Suprapubic skin (tissue), 4 donors: ENCODE results near the gene FAM72A. TPM values are rescaled to one million over a fixed set of nuclear protein-coding genes. Genes with fewer than 3 reads are reported as not detected.
"Not testable (repeated sequence)": the region's sequence is repeated elsewhere in the genome, so short reads cannot be mapped to it uniquely, and the experiment has no call there.

Source experiments
- DNase-seq, 2 donors: peaks; one replicate each; pipeline ENCODE4 v3.0.0-alpha.2; 2019; ENCODE audit warnings: low spot score in 2 of 2
- H3K27ac ChIP-seq: fragments of 200-600 bp; sonication (generic); one replicate; pipeline ENCODE4 v1.5.1; 2019
- H3K27me3 ChIP-seq: fragments of 200-600 bp; sonication (generic); one replicate; pipeline ENCODE4 v1.5.1; 2019
- H3K36me3 ChIP-seq: fragments of 200-600 bp; sonication (generic); one replicate; pipeline ENCODE4 v1.5.1; 2019
- H3K4me1 ChIP-seq: fragments of 200-600 bp; sonication (generic); one replicate; pipeline ENCODE4 v1.5.1; 2019
- H3K4me3 ChIP-seq: fragments of 200-600 bp; sonication (generic); one replicate; pipeline ENCODE4 v1.5.1; 2019; ENCODE audit warnings: mild to moderate bottlenecking
- H3K9me3 ChIP-seq: fragments of 200-600 bp; sonication (generic); one replicate; pipeline ENCODE4 v1.5.1; 2019
- WGBS: methylation state at CpG from one replicate; pipeline ENCODE4 v1.1.5; 2018; 5-methylcytosine and 5-hydroxymethylcytosine counted together
- total RNA-seq, 4 donors: library from RNA; depleted of rRNA; stranded (reverse); fragments of >200 nt; gene quantifications; one replicate each; pipeline ENCODE4 v1.1.0, GENCODE V29; 2016

Gene FAM72A
- total RNA-seq, 4 donors from 2014 or later = 2.2 to 4.7 (median 3.3) TPM

DNA sequence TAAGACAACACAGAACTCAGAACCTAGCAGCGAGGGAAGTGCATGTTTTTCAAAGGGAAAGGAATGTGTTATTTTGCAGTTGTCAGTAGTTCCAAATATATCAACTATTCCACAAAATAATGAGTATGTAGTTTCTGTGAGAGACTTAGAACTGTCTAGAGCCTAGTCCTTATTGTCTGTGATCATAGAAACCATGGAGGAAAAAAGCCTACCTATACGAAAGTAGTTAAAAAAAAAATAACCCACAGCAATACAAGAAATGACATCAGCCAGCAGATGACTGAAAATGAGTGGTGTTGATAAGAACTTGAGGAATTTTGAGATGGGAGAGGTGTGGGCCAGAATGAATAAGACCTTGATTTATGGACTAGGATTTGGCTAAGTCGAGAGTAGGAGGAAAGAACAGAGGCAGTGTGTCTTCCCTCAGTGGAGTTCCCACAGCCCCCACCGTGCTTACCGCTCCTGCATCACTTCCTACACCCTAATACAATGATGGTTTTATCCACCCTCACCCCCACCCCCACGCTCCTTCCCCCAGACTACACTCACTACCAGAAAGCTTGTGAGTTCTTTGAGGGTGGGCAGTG is 21.6 kb upstream of the FAM72A start:
- not testable (repeated sequence) for H3K27me3 ChIP-seq

DNA sequence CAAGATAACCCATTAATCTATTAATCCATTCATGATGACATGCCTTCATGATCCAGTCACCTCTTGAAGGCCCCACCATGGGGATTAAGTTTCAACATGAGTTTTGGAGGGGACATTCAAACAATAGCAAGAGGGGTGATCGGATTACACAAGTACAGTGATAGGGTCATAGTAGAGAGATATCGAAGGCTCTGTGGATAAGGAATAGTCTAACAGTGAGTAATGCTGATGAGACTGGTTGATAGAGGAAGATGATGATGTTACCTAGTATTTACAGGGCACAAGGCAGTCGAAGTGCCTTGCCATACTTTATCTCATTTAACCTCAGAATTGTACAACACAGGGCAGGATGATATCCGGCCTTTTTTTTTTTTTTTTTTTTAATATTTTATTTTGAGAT is 18.9 kb upstream of the FAM72A start:
- H3K4me1 ChIP-seq, H3K4me3 ChIP-seq, H3K9me3 ChIP-seq, H3K36me3 ChIP-seq, H3K27ac ChIP-seq, H3K27me3 ChIP-seq, DNase-seq: not testable (repeated sequence)
- WGBS = no CpG with 5 or more reads among the region's 4 CpGs

More for the DNA sequence above, 21.6 kb upstream of the FAM72A start:
- H3K27ac ChIP-seq, DNase-seq, H3K4me1 ChIP-seq, H3K36me3 ChIP-seq, H3K9me3 ChIP-seq, H3K4me3 ChIP-seq: not testable (repeated sequence)
- 73% methylated on average over 2 of the region's 6 CpGs for WGBS

DNA sequence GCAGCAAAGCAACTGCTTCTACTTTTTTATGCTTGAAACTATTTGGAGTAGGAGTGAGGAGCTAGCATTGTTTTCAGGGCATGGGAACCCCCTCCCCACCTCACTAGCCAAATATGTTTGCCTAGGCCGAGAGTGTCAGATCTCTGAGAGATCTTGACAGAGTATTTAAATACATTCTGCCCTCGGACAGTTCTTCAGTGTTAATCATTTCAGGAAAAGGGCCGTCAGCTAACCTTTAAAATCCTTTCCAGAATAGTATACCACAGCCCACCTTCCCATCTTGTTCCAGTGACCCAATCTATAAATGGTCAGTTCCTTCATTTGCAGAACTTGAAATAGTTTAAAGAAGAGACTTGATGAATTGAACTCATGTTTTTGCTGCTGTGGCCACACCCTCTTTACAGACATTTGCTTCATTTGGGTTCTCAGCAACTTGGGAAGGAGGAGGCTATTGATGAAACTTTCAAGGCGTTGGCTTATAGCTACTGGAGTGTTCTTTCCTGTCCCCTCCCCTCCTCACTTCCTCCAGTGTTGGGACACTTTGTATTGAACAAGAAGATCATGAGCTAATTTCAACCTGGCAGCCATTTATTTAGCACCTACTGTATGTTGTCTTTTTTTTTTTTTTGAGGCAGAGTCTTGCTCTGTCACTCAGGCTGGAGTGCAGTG is 17.8 kb upstream of the FAM72A start:
- 56% methylated on average over 4 of the region's 4 CpGs for WGBS
- not testable (repeated sequence) for H3K36me3 ChIP-seq, H3K4me1 ChIP-seq, H3K9me3 ChIP-seq, H3K27me3 ChIP-seq, H3K27ac ChIP-seq, H3K4me3 ChIP-seq, DNase-seq

DNA sequence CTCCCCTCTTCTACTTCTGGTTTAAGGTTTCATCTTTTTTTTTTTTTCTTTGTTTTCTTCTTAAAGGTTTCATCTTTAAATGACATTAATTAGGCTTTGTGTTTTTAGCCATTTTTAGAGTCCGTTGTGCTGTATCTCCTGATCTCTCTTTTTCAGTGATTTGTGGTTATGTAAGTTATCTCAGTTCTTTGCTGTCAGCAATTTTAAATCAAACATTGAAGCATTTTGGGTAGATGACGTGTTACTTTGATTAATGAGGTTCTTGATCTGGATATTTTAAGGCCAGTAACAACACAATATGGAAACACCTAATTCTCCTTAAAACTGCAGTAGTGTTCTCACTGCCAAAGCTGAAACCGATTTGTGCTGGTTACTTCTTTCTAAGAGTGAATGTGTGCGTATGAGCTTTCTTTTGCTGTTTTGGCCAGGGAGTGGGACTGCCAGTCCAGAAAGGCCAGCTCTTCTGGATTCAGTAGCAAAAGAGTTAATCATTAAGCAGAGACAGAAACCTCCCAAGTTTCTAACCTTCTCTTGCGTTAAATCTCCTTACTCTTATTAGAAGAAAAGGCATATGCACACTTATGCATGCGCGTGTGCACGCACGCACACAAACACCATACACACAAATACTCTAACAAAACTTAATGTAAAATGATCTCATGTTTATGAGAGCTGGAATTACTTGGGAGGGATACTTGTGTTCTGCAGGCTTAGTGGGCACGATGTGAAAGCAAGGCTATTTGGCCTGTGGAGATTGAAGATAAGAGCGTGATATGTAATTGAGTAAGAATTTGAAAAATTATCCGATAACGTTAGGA is 17.1 kb upstream of the FAM72A start:
- not testable (repeated sequence) for H3K27ac ChIP-seq, H3K4me1 ChIP-seq, H3K9me3 ChIP-seq, H3K4me3 ChIP-seq, DNase-seq, H3K36me3 ChIP-seq, H3K27me3 ChIP-seq
- WGBS = 62% methylated on average over 4 of the region's 13 CpGs

DNA sequence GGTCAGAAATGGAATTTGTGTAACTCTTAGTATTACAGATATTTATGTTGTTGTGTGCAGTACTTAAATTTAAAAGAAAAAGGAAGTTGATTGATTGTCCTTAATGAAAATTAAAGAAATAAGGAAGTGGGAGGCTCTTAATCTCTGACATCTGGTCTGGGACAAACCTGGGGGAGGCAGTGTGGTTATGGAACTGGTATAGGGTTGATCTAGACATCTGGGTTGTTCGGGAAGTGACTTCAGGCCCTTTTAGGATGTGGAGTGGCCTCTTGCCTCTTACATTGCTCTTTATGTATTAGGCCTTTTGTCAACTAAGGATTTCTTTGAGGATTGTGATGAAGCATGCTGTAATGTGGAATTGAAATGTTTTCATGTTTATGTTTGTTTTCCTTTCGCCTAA is 16.1 kb upstream of the FAM72A start:
- not testable (repeated sequence) for H3K4me1 ChIP-seq, DNase-seq, H3K36me3 ChIP-seq, H3K9me3 ChIP-seq, H3K4me3 ChIP-seq, H3K27me3 ChIP-seq, H3K27ac ChIP-seq
- WGBS = no CpG with 5 or more reads among the region's 2 CpGs

DNA sequence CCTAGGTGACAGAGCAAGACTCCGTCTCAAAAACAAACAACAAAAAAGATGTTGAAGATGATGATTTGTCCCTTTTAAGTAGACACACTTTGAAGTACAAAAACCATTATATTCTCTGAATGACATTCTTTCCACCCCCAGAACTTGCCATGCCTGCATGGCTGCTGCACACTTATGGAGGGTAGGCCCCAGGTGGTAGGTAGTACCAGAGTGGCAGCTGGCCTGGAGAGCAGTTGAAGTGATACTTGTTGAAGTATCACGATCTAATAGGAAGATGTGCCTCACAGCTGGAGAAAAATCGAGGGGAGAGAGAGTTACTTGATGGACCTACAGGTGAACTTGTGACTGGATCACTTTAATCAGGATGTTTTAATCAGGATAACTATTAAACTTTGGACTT is 15.6 kb upstream of the FAM72A start:
- H3K9me3 ChIP-seq, DNase-seq, H3K27me3 ChIP-seq, H3K27ac ChIP-seq, H3K4me1 ChIP-seq, H3K4me3 ChIP-seq, H3K36me3 ChIP-seq: not testable (repeated sequence)
- 80% methylated on average over 1 of the region's 3 CpGs for WGBS

DNA sequence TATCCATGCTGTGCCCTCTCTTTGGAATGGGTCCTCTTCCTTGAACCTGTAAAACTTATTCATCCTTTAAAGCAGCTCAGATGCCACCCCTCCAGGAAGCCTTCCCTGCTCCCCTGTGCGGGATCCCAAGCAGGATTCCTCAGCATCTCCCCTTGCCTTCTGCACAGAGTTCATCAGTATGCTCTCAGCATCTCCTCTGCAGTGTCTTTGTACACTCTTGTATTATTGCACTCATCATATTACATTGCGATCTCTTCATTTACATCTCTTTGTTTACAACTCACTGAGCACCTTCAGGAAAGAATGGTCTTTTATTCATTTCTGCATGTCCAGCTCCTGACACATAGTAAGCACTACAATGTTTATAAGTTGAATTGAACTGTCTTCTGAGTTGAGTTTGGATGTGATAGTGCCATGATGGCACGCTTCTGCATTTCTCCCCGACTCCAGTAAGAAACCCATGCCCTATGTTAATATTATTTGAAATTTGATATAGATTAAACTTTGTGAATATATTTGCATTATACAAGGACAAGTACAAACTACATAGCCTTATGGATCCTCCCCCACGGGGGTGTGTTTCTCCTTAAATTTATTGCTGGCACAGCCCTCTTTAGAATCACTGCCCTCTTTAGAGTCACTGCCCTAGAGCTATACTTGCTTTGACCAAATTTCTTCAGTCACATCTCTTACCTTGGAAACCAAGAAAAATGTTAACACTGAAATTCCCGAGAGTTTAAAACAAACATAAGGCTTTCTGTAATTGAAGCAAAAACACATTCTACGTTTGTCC is 13.2 kb upstream of the FAM72A start:
- WGBS = 86% methylated on average over 4 of the region's 7 CpGs
- not testable (repeated sequence) for H3K9me3 ChIP-seq, H3K27ac ChIP-seq, H3K4me3 ChIP-seq, H3K36me3 ChIP-seq, DNase-seq, H3K4me1 ChIP-seq, H3K27me3 ChIP-seq

DNA sequence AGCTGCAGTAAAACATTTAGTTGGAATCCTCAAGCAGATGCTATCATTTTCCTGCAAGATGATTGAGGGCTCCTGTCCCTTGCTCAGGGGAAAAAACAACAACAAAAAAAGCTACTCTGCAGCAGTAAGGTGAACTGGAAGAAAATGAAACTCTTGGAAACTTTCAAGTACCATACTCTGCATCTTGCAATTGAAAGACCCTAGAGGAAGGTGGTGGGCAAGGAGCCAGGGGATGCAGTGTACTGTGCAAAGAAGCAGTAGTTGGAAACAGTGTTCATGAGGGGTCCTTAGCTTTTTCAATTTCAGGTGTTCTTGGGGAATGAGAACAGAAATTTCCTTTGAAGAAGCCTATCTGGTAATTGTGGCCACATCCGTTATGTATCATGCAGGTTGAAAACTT is 8.2 kb upstream of the FAM72A start:
- not testable (repeated sequence) for DNase-seq, H3K27ac ChIP-seq, H3K9me3 ChIP-seq, H3K27me3 ChIP-seq, H3K36me3 ChIP-seq, H3K4me1 ChIP-seq, H3K4me3 ChIP-seq
- no CpG with 5 or more reads among the region's 1 CpG for WGBS

DNA sequence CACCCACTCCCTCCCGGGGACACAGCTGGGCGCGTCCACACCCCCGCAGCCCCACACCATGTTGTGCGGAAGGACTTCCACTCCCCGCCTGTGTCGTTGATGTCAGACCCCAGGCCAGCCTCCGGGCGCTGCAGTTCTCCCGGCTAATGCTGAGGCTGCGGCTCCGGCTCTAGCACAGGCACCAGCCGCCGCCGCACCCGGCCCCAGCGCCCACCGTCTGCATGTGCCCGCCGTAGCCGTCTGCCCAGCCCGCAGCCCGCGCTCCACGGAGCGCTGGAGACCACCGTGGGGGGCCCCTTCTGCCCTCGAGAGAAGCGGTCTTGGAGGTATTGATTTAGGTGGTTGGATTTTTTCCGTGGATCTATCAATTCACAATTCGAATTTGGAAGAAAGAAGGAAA is 2.9 kb upstream of the FAM72A start:
- not testable (repeated sequence) for H3K27me3 ChIP-seq, H3K36me3 ChIP-seq, H3K9me3 ChIP-seq, H3K27ac ChIP-seq, DNase-seq, H3K4me1 ChIP-seq
- H3K4me3 ChIP-seq = peak overlapping the region; percentile 36
- no CpG with 5 or more reads among the region's 31 CpGs for WGBS

DNA sequence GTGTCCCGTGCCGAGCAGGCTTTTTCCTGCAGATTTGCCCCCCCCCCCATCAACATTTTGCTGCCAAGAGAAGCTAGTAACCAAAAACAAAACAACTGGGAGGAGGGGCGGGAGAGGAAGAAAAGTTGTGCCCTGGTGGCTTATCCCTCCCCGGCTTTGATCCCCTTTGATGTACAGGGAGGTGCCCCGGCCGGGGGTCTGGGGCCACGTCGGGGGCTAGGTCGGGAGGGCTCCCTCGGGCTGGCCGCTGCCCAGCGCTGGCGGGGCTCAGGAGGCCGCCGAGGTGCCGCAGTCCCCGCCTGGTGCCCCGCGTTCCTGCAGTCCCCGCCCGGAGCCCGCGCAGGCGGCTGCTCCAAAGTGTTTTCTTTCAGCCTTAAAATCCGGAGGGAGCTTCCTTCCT is 2.2 kb upstream of the FAM72A start:
- H3K36me3 ChIP-seq, H3K4me1 ChIP-seq, H3K9me3 ChIP-seq, H3K27me3 ChIP-seq: not testable (repeated sequence)
- Histone ChIP-seq H3K27ac (peak overlapping the region; percentile 81), H3K4me3 (peak overlapping the region; percentile 52)
- 0% methylated on average over 4 of the region's 25 CpGs for WGBS
- DNase-seq = peak in 1 of 2 donors; percentile 62

DNA sequence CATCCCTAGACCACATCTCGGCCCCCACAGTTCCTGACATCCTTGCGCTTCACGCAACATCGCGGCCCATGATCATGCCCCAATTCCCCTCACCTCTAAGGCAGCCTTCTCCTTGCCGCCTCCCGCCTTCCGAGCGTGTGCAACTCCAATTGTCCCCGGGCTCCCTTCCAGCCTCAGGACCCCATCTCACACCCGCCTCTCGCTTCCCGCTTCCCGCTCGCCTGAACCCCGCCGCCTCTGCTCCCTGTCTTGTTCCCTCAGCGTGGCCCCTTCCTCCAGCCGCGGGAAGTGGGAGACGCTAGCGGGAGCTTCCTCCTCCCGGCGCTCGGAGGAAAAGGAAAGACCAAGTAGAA is 1.5 kb upstream of the FAM72A start:
- peak overlapping the region; percentile 59 for H3K4me3 ChIP-seq
- peak in 1 of 2 donors; percentile 60 for DNase-seq
- H3K9me3 ChIP-seq, H3K36me3 ChIP-seq, H3K4me1 ChIP-seq, H3K27me3 ChIP-seq: not testable (repeated sequence)
- WGBS = no CpG with 5 or more reads among the region's 25 CpGs
- H3K27ac ChIP-seq = peak overlapping the region; percentile 51

DNA sequence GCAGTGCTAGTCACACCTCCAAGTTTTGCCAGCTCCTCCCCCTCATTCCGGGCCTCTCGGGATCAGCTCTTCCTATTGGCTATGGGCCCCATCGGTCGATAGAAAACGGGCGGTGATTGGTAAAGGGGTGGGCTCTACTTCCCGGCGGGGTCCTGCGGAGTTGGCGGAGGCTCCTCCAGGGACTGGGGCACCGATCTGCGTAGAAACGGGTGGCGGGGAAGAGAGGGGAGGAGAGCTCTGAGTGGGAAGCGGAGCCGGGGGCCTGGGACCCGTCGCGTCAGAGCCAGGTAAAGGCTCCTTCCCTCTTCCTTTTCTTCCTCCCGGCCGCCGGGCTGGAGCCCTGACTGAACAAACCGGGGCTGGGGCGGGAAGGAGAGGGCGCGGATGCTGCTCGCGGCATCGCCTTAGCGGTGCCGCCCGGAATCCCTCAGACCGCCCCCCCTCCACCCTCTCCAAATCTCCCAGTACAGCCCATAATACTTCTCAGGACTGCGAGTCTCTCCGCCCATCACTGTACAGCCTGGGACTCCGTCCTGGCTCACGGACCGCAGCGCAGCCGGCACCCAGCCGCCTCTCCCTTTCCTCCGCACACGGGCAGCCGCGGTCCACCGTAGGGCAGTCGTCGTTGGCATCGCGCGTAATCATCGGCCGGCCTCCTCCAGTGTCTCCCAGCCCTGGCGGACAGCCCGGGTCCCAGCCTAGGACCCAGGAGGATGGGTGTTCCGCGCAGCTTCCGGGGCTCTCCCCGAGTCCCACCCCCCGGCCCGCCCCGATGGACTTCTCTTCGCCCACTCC is 922 bp upstream of the FAM72A start, which contains the start of gene SRGAP2:
Gene SRGAP2, plus strand, starts transcription at position 178 of the 795 bp plus-strand sequence. CDS start 2,430 bp downstream, outside the sequence.
- Histone ChIP-seq H3K4me3 (peak within 1 kb of the TSS; percentile 59), H3K27ac (peak within 1 kb of the TSS; percentile 90)
- not testable (repeated sequence) for H3K9me3 ChIP-seq, H3K36me3 ChIP-seq, H3K4me1 ChIP-seq, H3K27me3 ChIP-seq
- WGBS = no CpG with 5 or more reads among the region's 63 CpGs
- peak; percentile 82 to 83 for DNase-seq

DNA sequence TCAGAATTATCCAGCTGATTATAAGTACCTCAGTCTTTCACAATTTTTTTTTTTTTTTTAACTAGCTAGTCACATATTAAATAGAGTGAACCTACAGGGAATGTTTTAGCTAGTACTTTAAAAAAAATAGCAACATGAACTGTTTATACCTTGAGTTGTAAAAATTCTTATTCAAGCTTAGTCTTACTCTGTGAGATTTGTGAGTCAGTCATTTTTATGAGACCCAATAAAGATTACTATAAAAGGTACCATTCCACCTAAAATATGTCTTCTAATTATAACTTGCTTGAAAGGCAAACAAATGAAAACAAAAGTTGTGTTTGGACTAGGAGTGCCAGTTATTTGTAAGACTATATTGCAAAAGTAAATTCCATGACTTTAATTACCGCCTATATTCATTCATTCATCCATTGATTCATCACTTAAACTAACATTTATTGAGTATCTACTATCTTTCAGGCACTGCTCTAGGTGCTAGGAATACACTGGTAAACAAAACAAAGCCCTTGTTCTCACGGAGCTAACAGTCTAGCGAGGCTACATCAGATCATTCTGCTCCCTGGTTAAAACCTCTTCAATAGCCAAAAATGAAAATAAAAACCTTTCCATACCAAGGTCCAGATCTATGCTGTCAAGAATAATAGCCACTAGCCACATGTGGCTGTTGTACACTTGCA is 5.8 kb downstream of the FAM72A start:
- not testable (repeated sequence) for H3K9me3 ChIP-seq, DNase-seq, H3K36me3 ChIP-seq, H3K4me1 ChIP-seq, H3K4me3 ChIP-seq, H3K27ac ChIP-seq, H3K27me3 ChIP-seq
- WGBS = no CpG with 5 or more reads among the region's 3 CpGs
